ENCODE results near the gene ERC2. TPM values are rescaled to one million over a fixed set of nuclear protein-coding genes. Genes with fewer than 3 reads are reported as not detected.

ERC2 gene
- total and polyA plus RNA-seq, 2 donors (not counting 3 experiments of a cell fraction or from before 2014, with no cell fraction given), result 5.6 to 15.5 TPM

DNA sequence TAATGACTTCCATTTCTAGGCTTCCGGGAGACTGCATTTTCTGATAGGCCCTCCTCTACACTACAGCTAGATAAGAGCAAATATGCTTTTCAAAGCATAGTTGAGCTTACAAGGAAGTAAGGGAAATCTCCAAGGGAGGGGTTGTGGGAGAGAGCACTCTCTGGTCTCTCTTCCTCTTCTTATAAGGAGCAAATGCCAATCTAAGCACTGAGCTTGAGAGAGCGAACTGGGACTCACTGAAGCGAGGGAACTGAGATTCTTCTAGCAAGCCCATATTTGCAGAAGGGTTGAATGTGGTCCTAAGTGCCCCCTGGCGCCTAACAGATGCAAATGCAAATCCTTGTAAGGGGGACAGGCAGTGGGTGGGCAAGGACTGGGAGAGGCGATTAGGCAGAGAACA is 164.8 kb downstream of the ERC2 start:
- no peaks in the 10 kb centered on the region for H3K9me1 ChIP-seq (replicated peaks; ENCODE audit: control insufficient read depth, extremely low read depth, insufficient read depth, low read length)
- CTCF ChIA-PET, result interaction anchor here (0.6 to 3.9 kb wide), 29 partner anchors 9 to 1875 kb away, joined by 3 to 57 read pairs (median 4); partner anchors contain the start of gene WNT5A
- no TSS peak for BruUV-seq (replicated peaks)
- peaks cover 9% of the 10 kb centered on the region for H3K4me1 ChIP-seq (ENCODE audit: control insufficient read depth, extremely low read depth, insufficient read depth, low read length)
- no peak overlapping the region for H3K9ac ChIP-seq (replicated peaks; ENCODE audit: extremely low read depth, insufficient read depth, low read length)
- H3K4me2 ChIP-seq (ENCODE audit: insufficient read depth, low read length), result peak overlapping the region; percentile 5
- peak overlapping the region; percentile 16 for H2AFZ ChIP-seq (ENCODE audit: low read depth, low read length)
- dilution Hi-C loops (cut with MboI; ENCODE audit: extremely low pct_ligation_motif_present, low sequenced_read_pairs), result no loop called here
- no peaks in the 10 kb centered on the region for H3K9me3 ChIP-seq (replicated peaks; ENCODE audit: control insufficient read depth, insufficient read depth, low read length)
- peak; percentile 94 for FAIRE-seq
- TF ChIP-seq POLR2AphosphoS5 (IDR thresholded peaks at IDR 0.05; ENCODE audit: insufficient read depth, low read depth, low read length) (no peak), POLR2A (IDR thresholded peaks at IDR 0.05; ENCODE audit: low read depth, low read length) (no peak)
- TF ChIP-seq, protein P1, sequence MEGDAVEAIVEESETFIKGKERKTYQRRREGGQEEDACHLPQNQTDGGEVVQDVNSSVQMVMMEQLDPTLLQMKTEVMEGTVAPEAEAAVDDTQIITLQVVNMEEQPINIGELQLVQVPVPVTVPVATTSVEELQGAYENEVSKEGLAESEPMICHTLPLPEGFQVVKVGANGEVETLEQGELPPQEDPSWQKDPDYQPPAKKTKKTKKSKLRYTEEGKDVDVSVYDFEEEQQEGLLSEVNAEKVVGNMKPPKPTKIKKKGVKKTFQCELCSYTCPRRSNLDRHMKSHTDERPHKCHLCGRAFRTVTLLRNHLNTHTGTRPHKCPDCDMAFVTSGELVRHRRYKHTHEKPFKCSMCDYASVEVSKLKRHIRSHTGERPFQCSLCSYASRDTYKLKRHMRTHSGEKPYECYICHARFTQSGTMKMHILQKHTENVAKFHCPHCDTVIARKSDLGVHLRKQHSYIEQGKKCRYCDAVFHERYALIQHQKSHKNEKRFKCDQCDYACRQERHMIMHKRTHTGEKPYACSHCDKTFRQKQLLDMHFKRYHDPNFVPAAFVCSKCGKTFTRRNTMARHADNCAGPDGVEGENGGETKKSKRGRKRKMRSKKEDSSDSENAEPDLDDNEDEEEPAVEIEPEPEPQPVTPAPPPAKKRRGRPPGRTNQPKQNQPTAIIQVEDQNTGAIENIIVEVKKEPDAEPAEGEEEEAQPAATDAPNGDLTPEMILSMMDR (IDR thresholded peaks at IDR 0.05; ENCODE audit: extremely low read depth in 1 of 2, insufficient read depth in 1 of 2, low read depth in 1 of 2, low read length in 2 of 2), result peak; percentile 70 to 81
- POLR2A ChIA-PET, result no interaction called here
- H4K20me1 ChIP-seq (replicated peaks; ENCODE audit: control insufficient read depth, extremely low read depth, insufficient read depth, low read length), result no peaks in the 10 kb centered on the region
- H3K4me3 ChIP-seq (replicated peaks in 1 of 3; ENCODE audit: insufficient read depth in 1 of 3, low read depth in 1 of 3, low read length in 3 of 3), result no peak overlapping the region
- intact Hi-C loops (cut with micrococcal nuclease), result loop anchor here (1.0 to 2.0 kb wide), 6 partner anchors 48 to 1449 kb away; no protein-coding TSS in a partner anchor
- peak; percentile 91 for DNase-seq (ENCODE audit: low read depth, low spot score)
- no peak overlapping the region for H3K27ac ChIP-seq (ENCODE audit: insufficient read depth, low read depth, low read length)
- no peaks in the 10 kb centered on the region for H3K27me3 ChIP-seq (ENCODE audit: control insufficient read depth in 2 of 2, insufficient read depth in 2 of 2, low read length in 2 of 2)
- H3K79me2 ChIP-seq (ENCODE audit: control insufficient read depth, insufficient read depth, low read length), result no peaks in the 10 kb centered on the region
- H3K36me3 ChIP-seq (ENCODE audit: control insufficient read depth in 2 of 2, extremely low read depth in 1 of 2, insufficient read depth in 2 of 2, low read length in 2 of 2), result no peaks in the 10 kb centered on the region

DNA sequence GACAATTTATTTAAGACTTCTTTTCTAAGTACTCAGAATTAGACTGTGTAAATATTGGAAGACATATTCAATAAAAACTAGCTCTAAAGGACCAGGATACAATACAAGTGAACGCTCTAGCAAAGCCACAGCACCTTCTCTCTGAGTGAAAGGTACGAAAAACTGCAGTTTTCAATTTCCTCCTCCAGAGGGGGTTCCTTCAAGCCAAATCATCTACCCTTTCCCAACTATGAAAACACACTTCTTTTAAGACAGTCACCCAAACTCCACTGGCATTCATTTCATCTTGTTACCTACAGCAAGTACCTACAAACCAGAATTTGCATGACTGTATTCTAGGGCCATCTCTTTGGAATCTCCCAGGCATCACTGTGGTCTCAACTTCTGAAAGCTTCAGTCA is 165.8 kb downstream of the ERC2 start:
- H4K20me1 ChIP-seq (replicated peaks; ENCODE audit: control insufficient read depth, extremely low read depth, insufficient read depth, low read length), result no peaks in the 10 kb centered on the region
- H3K9me1 ChIP-seq (replicated peaks; ENCODE audit: control insufficient read depth, extremely low read depth, insufficient read depth, low read length), result no peaks in the 10 kb centered on the region
- ChIA-PET CTCF (interaction anchor here (1.5 to 3.9 kb wide), 9 partner anchors 10 to 817 kb away, joined by 3 to 57 read pairs (median 15); partner anchors contain the start of gene WNT5A), POLR2A (interaction anchor here (0.7 kb wide), 1 partner anchor 11 kb away, joined by 3 read pairs; no protein-coding TSS in a partner anchor)
- no peaks in the 10 kb centered on the region for H3K36me3 ChIP-seq (ENCODE audit: control insufficient read depth in 2 of 2, extremely low read depth in 1 of 2, insufficient read depth in 2 of 2, low read length in 2 of 2)
- no peak overlapping the region for H3K4me2 ChIP-seq (ENCODE audit: insufficient read depth, low read length)
- H3K4me1 ChIP-seq (ENCODE audit: control insufficient read depth, extremely low read depth, insufficient read depth, low read length), result peaks cover 9% of the 10 kb centered on the region
- FAIRE-seq (peak; percentile 79), DNase-seq (ENCODE audit: low read depth, low spot score) (peak; percentile 11)
- TF ChIP-seq, protein P2, sequence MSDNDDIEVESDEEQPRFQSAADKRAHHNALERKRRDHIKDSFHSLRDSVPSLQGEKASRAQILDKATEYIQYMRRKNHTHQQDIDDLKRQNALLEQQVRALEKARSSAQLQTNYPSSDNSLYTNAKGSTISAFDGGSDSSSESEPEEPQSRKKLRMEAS (IDR thresholded peaks at IDR 0.05; ENCODE audit: insufficient read depth, insufficient read length), result no peak
- TF ChIP-seq POLR2A (IDR thresholded peaks at IDR 0.05; ENCODE audit: low read depth, low read length), result no peak
- TF ChIP-seq POLR2AphosphoS5 (IDR thresholded peaks at IDR 0.05; ENCODE audit: insufficient read depth, low read depth, low read length), result no peak
- TF ChIP-seq, protein P1 (IDR thresholded peaks at IDR 0.05; ENCODE audit: extremely low read depth in 1 of 2, insufficient read depth in 1 of 2, low read depth in 1 of 2, low read length in 2 of 2), result peak in 1 of 2 donors; percentile 32
- no peak for TF ChIP-seq MYC (IDR thresholded peaks at IDR 0.05; ENCODE audit: low read depth, low read length)
- H3K79me2 ChIP-seq (ENCODE audit: control insufficient read depth, insufficient read depth, low read length), result no peaks in the 10 kb centered on the region
- dilution Hi-C loops (cut with MboI; ENCODE audit: extremely low pct_ligation_motif_present, low sequenced_read_pairs), result no loop called here
- no peaks in the 10 kb centered on the region for H3K27me3 ChIP-seq (ENCODE audit: control insufficient read depth in 2 of 2, insufficient read depth in 2 of 2, low read length in 2 of 2)
- H2AFZ ChIP-seq (ENCODE audit: low read depth, low read length), result no peak overlapping the region
- no peaks in the 10 kb centered on the region for H3K9me3 ChIP-seq (replicated peaks; ENCODE audit: control insufficient read depth, insufficient read depth, low read length)
- no peak overlapping the region for H3K27ac ChIP-seq (ENCODE audit: insufficient read depth, low read depth, low read length)
- no TSS peak for BruUV-seq (replicated peaks)
- intact Hi-C loops (cut with micrococcal nuclease), result loop anchor here (2.0 kb wide), 2 partner anchors 52 to 408 kb away; no protein-coding TSS in a partner anchor
- no peak overlapping the region for H3K9ac ChIP-seq (replicated peaks; ENCODE audit: extremely low read depth, insufficient read depth, low read length)
- no peak overlapping the region for H3K4me3 ChIP-seq (replicated peaks in 1 of 3; ENCODE audit: insufficient read depth in 1 of 3, low read depth in 1 of 3, low read length in 3 of 3)
